Gastrocnemius medialis (tissue), 4 donors: ENCODE measurements around the gene DVL1. TPM values are rescaled to one million over a fixed set of nuclear protein-coding genes. Genes with fewer than 3 reads are reported as not detected.
"Not testable (repeated sequence)": the region's sequence is repeated elsewhere in the genome, so short reads cannot be mapped to it uniquely, and the experiment has no call there.

ENCODE experiments used
- ATAC-seq, 2 donors: fragments of 150-250 bp; one replicate each; pipeline ENCODE4 v1.9.1; 2016
- DNase-seq, 2 donors: peaks; one replicate each; pipeline ENCODE4 v3.0.0-alpha.2; 2019
- H3K27ac ChIP-seq, 4 donors: fragments of 200-600 bp; sonication (generic); 1 replicate in 1 of 4; 2 replicates in 3 of 4; pipeline ENCODE4 v1.5.1; 2016 to 2018; ENCODE audit warnings: mild to moderate bottlenecking in 2 of 4, moderate library complexity in 1 of 4
- H3K27me3 ChIP-seq, 3 donors: fragments of 200-600 bp; sonication (generic) in 2 of 3; 1 replicate in 1 of 3; 2 replicates in 2 of 3; pipeline versions ENCODE4 v1.5.1 to v1.6.0; 2016 to 2019; ENCODE audit warnings: mild to moderate bottlenecking in 1 of 3, moderate library complexity in 1 of 3
- H3K36me3 ChIP-seq, 2 donors: fragments of 200-600 bp; sonication (generic) in 1 of 2; one replicate each; pipeline ENCODE4 v1.5.1; 2017 to 2018
- H3K4me1 ChIP-seq, 2 donors: fragments of 200-600 bp; sonication (generic) in 1 of 2; one replicate each; pipeline ENCODE4 v1.5.1; 2016 to 2017; ENCODE audit warnings: mild to moderate bottlenecking in 2 of 2
- H3K4me3 ChIP-seq, 4 donors: fragments of 200-600 bp; sonication (generic) in 3 of 4; 1 replicate in 1 of 4; 2 replicates in 3 of 4; pipeline ENCODE4 v1.5.1; 2016 to 2019; ENCODE audit warnings: mild to moderate bottlenecking in 2 of 4
- H3K9me3 ChIP-seq, 3 donors: fragments of 200-600 bp; sonication (generic) in 2 of 3; 1 replicate in 1 of 3; 2 replicates in 2 of 3; pipeline ENCODE4 v1.5.1; 2016 to 2019
- POLR2A ChIP-seq, 2 donors: fragments of 450-650 bp; IDR thresholded peaks; one replicate each; pipeline ENCODE4 v1.6.1; 2017; ENCODE audit warnings: antibody characterized with exemption in 2 of 2, mild to moderate bottlenecking in 2 of 2, moderate library complexity in 2 of 2
- in situ Hi-C, 4 donors: fragments of 200-750 bp; cut with MboI; loops; one replicate each; pipeline versions ENCODE4 v1.15.0 to v1.8.0; 2017; ENCODE audit warnings: low sequenced_read_pairs in 4 of 4
- intact Hi-C: fragments of 100-400 bp; cut with DNase I; formaldehyde crosslinking; loops from one replicate; pipeline ENCODE4 v1.15.1; 2023; ENCODE audit warnings: low total_unique reads
- total RNA-seq, 4 donors: library from RNA; depleted of rRNA; stranded (reverse); fragments of >200 nt; gene quantifications; one replicate each; pipeline versions ENCODE4 v1.1.0 to v1.2.3, GENCODE V29; 2016
- TF ChIP-seq, protein P1 (sequence below), 5 experiments: fragments of 450-650 bp in 3 of 5; fragments of 200-600 bp in 2 of 5; sonication (generic) in 2 of 5; IDR thresholded peaks in 4 of 5; conservative IDR thresholded peaks in 1 of 5; 1 replicate in 4 of 5; 2 replicates in 1 of 5; pipeline ENCODE4 v1.5.1; 2016 to 2019; ENCODE audit warnings: antibody characterized with exemption in 5 of 5, mild to moderate bottlenecking in 3 of 5, moderate library complexity in 3 of 5

The DVL1 gene
- total RNA-seq, 4 donors from 2014 or later: 196 to 311 (median 258) TPM

DNA sequence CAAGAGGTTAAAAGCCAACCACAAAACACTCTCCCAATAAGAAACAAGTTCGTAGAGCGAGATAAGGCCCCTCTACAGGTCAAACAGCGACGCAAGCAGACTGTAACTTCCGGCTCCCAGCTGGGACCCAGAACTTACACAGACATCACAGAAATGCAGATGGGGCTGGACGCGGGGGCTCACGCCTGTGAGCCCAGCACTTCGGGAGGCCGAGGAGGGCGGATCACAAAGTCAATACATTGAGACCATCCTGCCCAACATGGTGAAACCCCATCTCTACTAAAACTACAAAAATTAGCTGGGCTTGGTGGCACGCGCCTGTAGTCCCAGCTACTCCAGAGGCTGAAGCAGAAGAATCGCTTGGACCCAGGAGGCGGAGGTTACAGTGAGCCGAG lies 38.9 kb upstream of the DVL1 start:
- DNase-seq: no peak
- H3K27me3 ChIP-seq: no peaks in the 10 kb centered on the region
- H3K4me1 ChIP-seq: peaks cover under 1 to 2% of the 10 kb centered on the region in 2 donors
- no peak overlapping the region for H3K27ac ChIP-seq
- no peak overlapping the region for H3K4me3 ChIP-seq
- H3K36me3 ChIP-seq: peaks cover 10 to 73% of the 10 kb centered on the region in 2 donors
- no peaks in the 10 kb centered on the region for H3K9me3 ChIP-seq
- TF ChIP-seq, protein P1, sequence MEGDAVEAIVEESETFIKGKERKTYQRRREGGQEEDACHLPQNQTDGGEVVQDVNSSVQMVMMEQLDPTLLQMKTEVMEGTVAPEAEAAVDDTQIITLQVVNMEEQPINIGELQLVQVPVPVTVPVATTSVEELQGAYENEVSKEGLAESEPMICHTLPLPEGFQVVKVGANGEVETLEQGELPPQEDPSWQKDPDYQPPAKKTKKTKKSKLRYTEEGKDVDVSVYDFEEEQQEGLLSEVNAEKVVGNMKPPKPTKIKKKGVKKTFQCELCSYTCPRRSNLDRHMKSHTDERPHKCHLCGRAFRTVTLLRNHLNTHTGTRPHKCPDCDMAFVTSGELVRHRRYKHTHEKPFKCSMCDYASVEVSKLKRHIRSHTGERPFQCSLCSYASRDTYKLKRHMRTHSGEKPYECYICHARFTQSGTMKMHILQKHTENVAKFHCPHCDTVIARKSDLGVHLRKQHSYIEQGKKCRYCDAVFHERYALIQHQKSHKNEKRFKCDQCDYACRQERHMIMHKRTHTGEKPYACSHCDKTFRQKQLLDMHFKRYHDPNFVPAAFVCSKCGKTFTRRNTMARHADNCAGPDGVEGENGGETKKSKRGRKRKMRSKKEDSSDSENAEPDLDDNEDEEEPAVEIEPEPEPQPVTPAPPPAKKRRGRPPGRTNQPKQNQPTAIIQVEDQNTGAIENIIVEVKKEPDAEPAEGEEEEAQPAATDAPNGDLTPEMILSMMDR (IDR thresholded peaks at IDR 0.05 in 4 of 5, conservative IDR thresholded peaks at IDR 0.05 in 1 of 5): no peak
- TF ChIP-seq POLR2A (IDR thresholded peaks at IDR 0.05): no peak
- intact Hi-C loops (no loop called here), in situ Hi-C loops (no loop called here)
- ATAC-seq: no peak

DNA sequence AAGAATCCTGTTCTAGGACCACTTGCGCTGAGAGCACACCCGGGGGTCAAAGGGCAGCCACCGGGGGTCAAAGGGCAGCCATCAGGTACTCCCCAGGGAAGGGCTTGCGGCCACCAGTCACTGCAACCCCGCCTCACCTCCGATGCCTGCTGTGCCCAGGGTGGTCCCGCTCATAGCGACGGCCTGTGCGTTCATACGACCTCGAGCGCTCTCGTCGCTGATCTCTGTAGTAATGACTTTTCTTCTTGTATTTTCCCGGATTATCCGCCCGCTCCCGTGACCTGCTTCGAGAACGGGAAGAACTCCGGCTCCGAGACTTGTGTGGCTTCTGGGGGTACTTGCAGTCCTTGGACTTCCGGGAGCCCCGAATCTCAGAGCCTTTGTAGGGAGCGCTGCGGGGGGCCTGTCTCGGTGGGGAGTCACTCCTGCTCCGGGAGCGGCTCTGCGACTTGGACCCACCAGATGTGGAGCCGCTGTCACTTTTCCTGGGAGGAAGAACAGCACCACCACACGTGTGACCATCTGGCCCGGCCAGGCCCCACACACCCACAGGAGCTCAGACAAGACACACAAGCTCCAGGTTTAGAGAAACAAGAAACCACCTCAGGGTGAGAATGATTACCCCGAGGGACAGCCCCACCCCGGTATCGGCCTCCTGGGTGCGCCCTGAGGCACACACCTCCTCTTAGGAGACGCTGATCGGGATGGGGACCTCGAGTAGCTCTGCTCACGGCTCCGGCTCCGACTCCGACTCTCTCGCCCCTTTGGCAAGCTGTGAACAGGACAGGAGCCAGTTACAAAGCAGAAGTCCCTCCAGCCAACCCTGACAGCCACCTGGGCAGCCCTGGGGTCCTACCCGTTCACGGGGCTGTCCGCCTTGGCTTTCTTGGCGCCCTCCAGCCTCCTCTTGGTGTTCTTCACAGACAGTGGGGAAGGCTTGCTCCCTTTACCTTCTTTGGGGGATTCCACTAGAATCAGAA lies 38.2 kb upstream of the DVL1 start:
- TF ChIP-seq POLR2A (IDR thresholded peaks at IDR 0.05): no peak
- TF ChIP-seq, protein P1 (IDR thresholded peaks at IDR 0.05 in 4 of 5, conservative IDR thresholded peaks at IDR 0.05 in 1 of 5): no peak
- H3K4me3 ChIP-seq: no peak overlapping the region
- H3K36me3 ChIP-seq: peaks cover 10 to 66% of the 10 kb centered on the region in 2 donors
- H3K4me1 ChIP-seq: peaks cover 7 to 9% of the 10 kb centered on the region in 2 donors
- H3K27ac ChIP-seq: no peak overlapping the region
- in situ Hi-C loops: no loop called here
- DNase-seq (no peak), ATAC-seq (no peak)
- no peaks in the 10 kb centered on the region for H3K9me3 ChIP-seq
- intact Hi-C loops: no loop called here
- H3K27me3 ChIP-seq: no peaks in the 10 kb centered on the region

DNA sequence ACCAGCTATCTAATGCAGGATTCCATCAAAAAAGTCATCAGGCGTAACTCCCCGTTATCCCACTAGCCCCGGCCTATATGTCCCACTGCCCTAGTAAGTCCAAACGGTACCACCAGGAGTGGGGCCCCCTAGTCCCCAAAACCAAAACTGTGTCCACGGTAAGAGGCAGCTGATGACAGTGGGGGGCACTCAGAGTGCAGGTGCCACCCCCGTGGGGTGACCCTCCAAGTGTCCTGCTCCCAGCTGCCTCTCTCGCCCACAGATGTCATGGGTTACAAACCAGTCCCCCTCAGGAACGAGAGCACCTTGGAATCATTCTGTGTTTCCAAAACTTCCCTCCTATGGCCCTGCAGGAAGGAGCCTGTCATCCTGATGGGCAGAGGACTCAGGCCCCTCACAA lies 36.7 kb upstream of the DVL1 start:
- Histone ChIP-seq H3K36me3 (peaks cover 10 to 54% of the 10 kb centered on the region in 2 donors), H3K9me3 (no peaks in the 10 kb centered on the region), H3K4me3 (no peak overlapping the region), H3K27me3 (no peaks in the 10 kb centered on the region), H3K27ac (no peak overlapping the region), H3K4me1 (peaks cover 7 to 14% of the 10 kb centered on the region in 2 donors)
- no peak for DNase-seq
- TF ChIP-seq, protein P1 (IDR thresholded peaks at IDR 0.05 in 4 of 5, conservative IDR thresholded peaks at IDR 0.05 in 1 of 5): no peak
- no peak for TF ChIP-seq POLR2A (IDR thresholded peaks at IDR 0.05)
- intact Hi-C loops: no loop called here
- no peak for ATAC-seq
- in situ Hi-C loops: no loop called here

DNA sequence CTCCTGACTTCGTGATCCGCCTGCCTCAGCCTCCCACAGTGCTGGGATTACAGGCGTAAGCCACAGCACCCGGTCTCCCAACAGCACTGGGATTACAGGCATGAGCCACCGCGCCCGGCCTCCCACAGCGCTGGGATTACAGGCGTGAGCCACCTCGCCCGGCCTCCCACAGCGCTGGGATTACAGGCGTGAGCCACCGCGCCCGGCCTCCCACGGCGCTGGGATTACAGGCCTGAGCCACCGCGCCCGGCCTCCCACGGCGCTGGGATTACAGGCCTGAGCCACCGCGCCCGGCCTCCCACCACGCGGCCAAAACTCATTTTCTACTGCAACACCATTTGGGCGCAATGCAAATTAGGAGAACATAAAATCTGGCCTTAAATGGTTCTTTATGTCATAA lies 36.1 kb upstream of the DVL1 start:
- in situ Hi-C loops, intact Hi-C loops, H3K27me3 ChIP-seq, H3K27ac ChIP-seq, H3K9me3 ChIP-seq, ATAC-seq, DNase-seq, H3K4me3 ChIP-seq: not testable (repeated sequence)
- Histone ChIP-seq H3K36me3 (peaks cover 8 to 48% of the 10 kb centered on the region in 2 donors), H3K4me1 (peaks cover 7 to 14% of the 10 kb centered on the region in 2 donors)

DNA sequence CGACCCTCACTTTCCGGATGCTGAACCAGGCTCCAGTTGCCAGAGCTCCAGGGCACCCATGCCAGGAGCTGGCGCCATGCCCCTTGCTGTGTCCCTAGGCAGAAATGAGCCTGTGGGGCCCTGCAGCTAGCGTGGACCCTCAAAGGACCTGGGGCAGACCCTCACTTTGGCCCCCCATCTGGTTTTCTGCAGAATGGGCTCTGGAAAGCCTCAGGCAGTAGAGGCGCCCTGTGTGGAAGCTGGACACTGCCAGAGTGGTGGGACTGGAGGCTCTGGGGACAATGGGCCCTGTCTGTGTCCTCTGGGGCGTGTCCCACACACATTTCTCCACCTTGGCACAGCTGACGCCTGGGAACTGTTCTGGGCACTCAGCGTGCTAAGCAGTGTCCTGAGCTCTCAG lies 32.1 kb upstream of the DVL1 start:
- Histone ChIP-seq H3K27ac (no peak overlapping the region), H3K36me3 (peaks cover 0 to 7% of the 10 kb centered on the region in 2 donors), H3K27me3 (no peaks in the 10 kb centered on the region), H3K4me1 (peaks cover 7 to 15% of the 10 kb centered on the region in 2 donors), H3K4me3 (no peak overlapping the region), H3K9me3 (no peaks in the 10 kb centered on the region)
- intact Hi-C loops (no loop called here), in situ Hi-C loops (no loop called here)
- no peak for TF ChIP-seq POLR2A (IDR thresholded peaks at IDR 0.05)
- TF ChIP-seq, protein P1 (IDR thresholded peaks at IDR 0.05 in 4 of 5, conservative IDR thresholded peaks at IDR 0.05 in 1 of 5): no peak
- DNase-seq (no peak), ATAC-seq (no peak)
